ENCODE measurements around the gene KCNJ10.

DNA sequence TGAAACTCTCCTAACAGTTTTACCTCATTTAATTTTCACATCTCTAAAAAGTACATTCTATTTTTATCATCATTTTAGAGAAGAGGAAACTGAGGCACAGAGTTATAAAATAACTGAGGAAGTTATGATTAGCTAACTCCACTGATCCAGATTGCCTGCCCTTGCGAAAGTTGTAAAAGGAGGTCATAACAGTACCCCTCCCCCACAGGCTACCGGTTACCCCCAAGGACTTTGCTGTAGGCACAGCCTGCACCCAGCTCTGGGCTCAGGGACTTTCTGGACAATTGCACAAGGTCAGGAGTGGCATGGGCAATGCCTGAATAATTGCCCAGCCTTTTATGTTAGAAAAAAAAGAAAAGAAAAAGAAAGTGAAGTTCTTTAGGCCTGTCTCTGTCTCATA lies 60.9 kb downstream of the KCNJ10 start:
- TF ChIP-seq, protein P1, sequence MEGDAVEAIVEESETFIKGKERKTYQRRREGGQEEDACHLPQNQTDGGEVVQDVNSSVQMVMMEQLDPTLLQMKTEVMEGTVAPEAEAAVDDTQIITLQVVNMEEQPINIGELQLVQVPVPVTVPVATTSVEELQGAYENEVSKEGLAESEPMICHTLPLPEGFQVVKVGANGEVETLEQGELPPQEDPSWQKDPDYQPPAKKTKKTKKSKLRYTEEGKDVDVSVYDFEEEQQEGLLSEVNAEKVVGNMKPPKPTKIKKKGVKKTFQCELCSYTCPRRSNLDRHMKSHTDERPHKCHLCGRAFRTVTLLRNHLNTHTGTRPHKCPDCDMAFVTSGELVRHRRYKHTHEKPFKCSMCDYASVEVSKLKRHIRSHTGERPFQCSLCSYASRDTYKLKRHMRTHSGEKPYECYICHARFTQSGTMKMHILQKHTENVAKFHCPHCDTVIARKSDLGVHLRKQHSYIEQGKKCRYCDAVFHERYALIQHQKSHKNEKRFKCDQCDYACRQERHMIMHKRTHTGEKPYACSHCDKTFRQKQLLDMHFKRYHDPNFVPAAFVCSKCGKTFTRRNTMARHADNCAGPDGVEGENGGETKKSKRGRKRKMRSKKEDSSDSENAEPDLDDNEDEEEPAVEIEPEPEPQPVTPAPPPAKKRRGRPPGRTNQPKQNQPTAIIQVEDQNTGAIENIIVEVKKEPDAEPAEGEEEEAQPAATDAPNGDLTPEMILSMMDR (IDR thresholded peaks at IDR 0.05) = no peak
- TF ChIP-seq ZFX (IDR thresholded peaks at IDR 0.05; ENCODE audit: borderline replicate concordance) = no peak

Data from 22Rv1 (cell line).